DND-41 (cell line): ENCODE measurements around the gene INPP4A.

Source experiments
- EZH2 ChIP-seq: IDR thresholded peaks from 3 replicates; pipeline ENCODE4 v1.6.1; 2012; ENCODE audit warnings: borderline replicate concordance, low read depth, mild to moderate bottlenecking, moderate library complexity, low read length, inconsistent platforms; ENCODE audit not compliant: severe bottlenecking
- TF ChIP-seq, protein P1 (sequence below): IDR thresholded peaks from 2 replicates; pipeline ENCODE4 v1.5.1; 2012; ENCODE audit warnings: borderline replicate concordance, low read length, moderate library complexity, mild to moderate bottlenecking; ENCODE audit not compliant: poor library complexity, severe bottlenecking; ENCODE audit errors: extremely low read depth

GRCh38 chr2:98474979-98475632, 30.4 kb downstream of the INPP4A start:
- no peak for TF ChIP-seq EZH2
- TF ChIP-seq, protein P1, sequence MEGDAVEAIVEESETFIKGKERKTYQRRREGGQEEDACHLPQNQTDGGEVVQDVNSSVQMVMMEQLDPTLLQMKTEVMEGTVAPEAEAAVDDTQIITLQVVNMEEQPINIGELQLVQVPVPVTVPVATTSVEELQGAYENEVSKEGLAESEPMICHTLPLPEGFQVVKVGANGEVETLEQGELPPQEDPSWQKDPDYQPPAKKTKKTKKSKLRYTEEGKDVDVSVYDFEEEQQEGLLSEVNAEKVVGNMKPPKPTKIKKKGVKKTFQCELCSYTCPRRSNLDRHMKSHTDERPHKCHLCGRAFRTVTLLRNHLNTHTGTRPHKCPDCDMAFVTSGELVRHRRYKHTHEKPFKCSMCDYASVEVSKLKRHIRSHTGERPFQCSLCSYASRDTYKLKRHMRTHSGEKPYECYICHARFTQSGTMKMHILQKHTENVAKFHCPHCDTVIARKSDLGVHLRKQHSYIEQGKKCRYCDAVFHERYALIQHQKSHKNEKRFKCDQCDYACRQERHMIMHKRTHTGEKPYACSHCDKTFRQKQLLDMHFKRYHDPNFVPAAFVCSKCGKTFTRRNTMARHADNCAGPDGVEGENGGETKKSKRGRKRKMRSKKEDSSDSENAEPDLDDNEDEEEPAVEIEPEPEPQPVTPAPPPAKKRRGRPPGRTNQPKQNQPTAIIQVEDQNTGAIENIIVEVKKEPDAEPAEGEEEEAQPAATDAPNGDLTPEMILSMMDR: no peak
